ENCODE measurements around the gene CRHR2. TPM values are rescaled to one million over a fixed set of nuclear protein-coding genes. Genes with fewer than 3 reads are reported as not detected.

CRHR2 gene
- total RNA-seq, 2 donors from 2014 or later = 0.17 TPM; not detected in 1

DNA sequence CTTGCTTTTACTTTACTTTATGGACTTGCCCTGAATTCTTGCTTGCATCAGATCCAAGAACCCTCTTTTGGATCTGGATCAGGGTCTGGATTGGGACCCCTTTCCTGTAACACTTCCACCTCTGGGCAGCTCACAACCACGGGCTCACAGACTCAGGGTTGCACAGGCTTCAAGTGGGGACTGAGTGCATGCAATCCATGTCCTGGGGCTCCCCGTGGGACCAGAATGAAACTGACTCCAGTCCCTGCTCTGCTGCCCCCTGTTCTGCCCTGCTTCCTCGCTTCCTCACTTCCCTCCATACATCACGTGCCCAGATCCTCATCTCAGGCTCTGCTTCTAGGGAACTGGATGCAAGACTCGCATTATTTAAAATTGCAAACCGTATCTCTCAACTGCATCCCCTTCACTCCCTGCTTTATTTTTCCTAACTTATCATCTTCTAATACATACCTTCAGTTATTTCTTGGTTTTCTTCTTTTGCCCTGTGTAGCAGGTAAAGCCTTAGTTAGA is 46.4 kb upstream of the CRHR2 start:
- intact Hi-C loops (cut with DNase I) = no loop called here
- TF ChIP-seq, protein P1, sequence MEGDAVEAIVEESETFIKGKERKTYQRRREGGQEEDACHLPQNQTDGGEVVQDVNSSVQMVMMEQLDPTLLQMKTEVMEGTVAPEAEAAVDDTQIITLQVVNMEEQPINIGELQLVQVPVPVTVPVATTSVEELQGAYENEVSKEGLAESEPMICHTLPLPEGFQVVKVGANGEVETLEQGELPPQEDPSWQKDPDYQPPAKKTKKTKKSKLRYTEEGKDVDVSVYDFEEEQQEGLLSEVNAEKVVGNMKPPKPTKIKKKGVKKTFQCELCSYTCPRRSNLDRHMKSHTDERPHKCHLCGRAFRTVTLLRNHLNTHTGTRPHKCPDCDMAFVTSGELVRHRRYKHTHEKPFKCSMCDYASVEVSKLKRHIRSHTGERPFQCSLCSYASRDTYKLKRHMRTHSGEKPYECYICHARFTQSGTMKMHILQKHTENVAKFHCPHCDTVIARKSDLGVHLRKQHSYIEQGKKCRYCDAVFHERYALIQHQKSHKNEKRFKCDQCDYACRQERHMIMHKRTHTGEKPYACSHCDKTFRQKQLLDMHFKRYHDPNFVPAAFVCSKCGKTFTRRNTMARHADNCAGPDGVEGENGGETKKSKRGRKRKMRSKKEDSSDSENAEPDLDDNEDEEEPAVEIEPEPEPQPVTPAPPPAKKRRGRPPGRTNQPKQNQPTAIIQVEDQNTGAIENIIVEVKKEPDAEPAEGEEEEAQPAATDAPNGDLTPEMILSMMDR (IDR thresholded peaks at IDR 0.05) = no peak
- H3K27me3 ChIP-seq (replicated peaks; ENCODE audit: insufficient read depth) = peaks cover 4% of the 10 kb centered on the region
- 68% methylated on average over 6 of the region's 6 CpGs for WGBS
- H3K27ac ChIP-seq = no peak overlapping the region
- H3K9me3 ChIP-seq = no peaks in the 10 kb centered on the region
- H3K36me3 ChIP-seq = no peaks in the 10 kb centered on the region
- H3K4me3 ChIP-seq = no peak overlapping the region
- H3K4me1 ChIP-seq (replicated peaks) = no peaks in the 10 kb centered on the region
- no peak for DNase-seq (ENCODE audit: low spot score)

DNA sequence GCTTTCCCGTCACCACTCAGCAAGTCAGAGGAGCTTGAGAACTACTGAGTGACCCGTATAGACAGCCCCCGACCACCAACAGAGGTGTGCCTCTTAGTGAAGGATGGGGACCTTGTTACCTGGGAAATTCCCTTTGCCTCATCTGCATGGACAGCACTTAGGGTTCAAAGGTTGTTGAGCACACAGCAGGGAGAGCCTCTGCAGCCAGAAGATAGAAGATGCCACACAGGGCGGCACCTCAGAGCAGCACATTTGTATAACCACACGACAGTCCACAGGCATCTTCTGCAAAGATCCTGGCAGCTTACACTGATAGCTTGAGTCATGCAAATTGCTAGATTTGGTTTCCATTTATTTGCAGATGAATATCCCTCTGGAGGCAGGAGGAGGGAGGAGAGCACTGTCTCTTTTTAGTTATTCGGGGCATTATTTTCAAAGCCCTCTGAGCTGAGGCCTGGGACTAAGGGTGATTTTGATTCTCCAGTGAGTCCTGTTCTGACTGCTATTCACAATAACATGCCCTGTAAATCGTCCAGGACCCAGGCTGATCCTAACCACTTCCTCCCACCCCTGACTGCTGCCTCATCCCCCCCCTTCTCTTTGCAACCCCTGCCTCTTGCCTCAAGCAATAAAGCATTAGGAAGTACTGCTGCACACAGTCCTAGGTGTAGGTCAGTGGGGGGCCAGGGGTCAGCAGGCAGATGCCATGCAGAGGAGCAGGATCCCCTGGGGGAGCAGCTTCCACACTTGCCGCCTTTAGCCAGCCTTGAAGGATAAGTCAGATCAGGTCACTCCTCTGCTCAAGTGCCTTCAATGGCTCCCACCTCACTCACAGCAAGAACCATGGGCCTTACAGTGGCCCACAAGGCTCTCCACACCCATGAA is 45.0 kb upstream of the CRHR2 start:
- Histone ChIP-seq H3K27ac (no peak overlapping the region), H3K9me3 (no peaks in the 10 kb centered on the region), H3K36me3 (no peaks in the 10 kb centered on the region), H3K4me1 (replicated peaks) (no peaks in the 10 kb centered on the region), H3K27me3 (replicated peaks; ENCODE audit: insufficient read depth) (no peaks in the 10 kb centered on the region), H3K4me3 (no peak overlapping the region)
- WGBS = 68% methylated on average over 8 of the region's 8 CpGs
- TF ChIP-seq, protein P1 (IDR thresholded peaks at IDR 0.05) = no peak
- TF ChIP-seq POLR2A (IDR thresholded peaks at IDR 0.05) = no peak
- no peak for TF ChIP-seq POLR2AphosphoS5 (IDR thresholded peaks at IDR 0.05)
- intact Hi-C loops (cut with DNase I) = no loop called here
- no peak for DNase-seq (ENCODE audit: low spot score)

DNA sequence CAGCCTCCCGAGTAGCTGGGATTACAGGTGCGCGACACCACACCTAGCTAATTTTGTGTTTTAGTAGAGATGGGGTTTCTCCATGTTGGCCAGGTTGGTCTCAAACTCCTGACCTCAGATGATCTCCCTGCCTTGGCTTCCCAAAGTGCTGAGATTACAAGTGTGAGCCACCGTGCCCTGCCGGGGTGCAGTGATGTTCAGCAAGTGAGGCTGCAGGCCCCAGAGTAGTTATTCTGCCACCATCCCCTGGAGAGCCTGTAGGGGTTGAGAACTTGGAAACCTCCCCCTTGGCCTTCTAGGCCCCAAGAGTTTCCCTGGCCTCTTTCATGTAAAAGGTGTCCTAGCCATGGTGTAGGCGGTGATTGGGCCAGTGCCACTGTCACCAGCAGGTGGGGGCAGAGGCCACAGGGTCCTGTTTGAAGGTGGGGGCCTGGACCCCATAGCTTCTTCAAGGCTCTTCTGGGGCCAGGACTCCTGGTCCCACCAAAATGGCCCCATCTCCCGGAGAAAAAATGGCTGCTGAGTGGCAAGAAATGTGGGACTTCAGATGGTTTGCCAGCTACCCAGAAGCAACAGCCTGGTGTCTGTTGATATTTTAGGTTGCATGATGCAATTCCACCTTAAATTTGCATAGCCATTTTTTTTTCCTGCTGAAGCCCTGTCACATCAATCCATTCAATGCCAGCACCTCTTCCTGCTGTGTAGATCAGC is 44.2 kb upstream of the CRHR2 start:
- WGBS = 98% methylated on average over 7 of the region's 7 CpGs
- intact Hi-C loops (cut with DNase I) = no loop called here
- no peak for TF ChIP-seq POLR2A (IDR thresholded peaks at IDR 0.05)
- no peak for TF ChIP-seq POLR2AphosphoS5 (IDR thresholded peaks at IDR 0.05)
- TF ChIP-seq, protein P1 (IDR thresholded peaks at IDR 0.05) = no peak

DNA sequence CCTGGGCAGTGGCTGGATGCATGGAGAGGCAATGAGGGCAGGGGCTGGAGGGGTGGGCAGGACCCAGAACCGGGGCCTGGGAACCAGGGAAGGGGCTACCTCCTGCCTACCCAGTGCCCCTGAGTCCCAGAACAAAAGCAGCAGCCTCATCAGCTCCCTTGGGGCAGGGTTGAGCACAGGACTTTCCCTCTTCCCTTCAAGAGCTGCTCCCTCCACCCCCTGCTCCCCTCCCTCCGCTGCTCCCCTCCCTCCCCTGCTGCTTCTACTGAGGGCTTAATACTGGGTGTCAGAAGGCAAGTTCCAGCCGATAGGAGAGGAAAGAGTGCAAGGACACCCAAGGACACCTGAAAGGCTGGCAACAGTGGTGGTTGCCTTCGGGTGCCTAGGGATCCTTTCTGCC is 41.5 kb upstream of the CRHR2 start:
- Histone ChIP-seq H3K36me3 (no peaks in the 10 kb centered on the region), H3K9me3 (no peaks in the 10 kb centered on the region), H3K4me3 (no peak overlapping the region), H3K4me1 (replicated peaks) (no peaks in the 10 kb centered on the region), H3K27me3 (replicated peaks; ENCODE audit: insufficient read depth) (no peaks in the 10 kb centered on the region), H3K27ac (no peak overlapping the region)
- DNase-seq (ENCODE audit: low spot score) = no peak
- 69% methylated on average over 4 of the region's 4 CpGs for WGBS
- TF ChIP-seq POLR2AphosphoS5 (IDR thresholded peaks at IDR 0.05) = no peak
- TF ChIP-seq, protein P1 (IDR thresholded peaks at IDR 0.05) = no peak
- TF ChIP-seq POLR2A (IDR thresholded peaks at IDR 0.05) = no peak
- intact Hi-C loops (cut with DNase I) = no loop called here

More for the DNA sequence above, 44.2 kb upstream of the CRHR2 start:
- no peaks in the 10 kb centered on the region for H3K9me3 ChIP-seq
- no peak for DNase-seq (ENCODE audit: low spot score)
- no peak overlapping the region for H3K4me3 ChIP-seq
- no peak overlapping the region for H3K27ac ChIP-seq
- no peaks in the 10 kb centered on the region for H3K4me1 ChIP-seq (replicated peaks)
- no peaks in the 10 kb centered on the region for H3K27me3 ChIP-seq (replicated peaks; ENCODE audit: insufficient read depth)
- no peaks in the 10 kb centered on the region for H3K36me3 ChIP-seq
